Keratinocyte (primary cell): ENCODE measurements around the gene BRD1.

Experiments
- EZH2 ChIP-seq: IDR thresholded peaks from one replicate; pipeline ENCODE4 v1.6.1; 2012; ENCODE audit warnings: inconsistent platforms, mild to moderate bottlenecking, low read length, moderate library complexity
- TF ChIP-seq, protein P1 (sequence below), 3 experiments: IDR thresholded peaks in 1 of 3; conservative IDR thresholded peaks in 1 of 3; optimal IDR thresholded peaks in 1 of 3; 2 replicates in 2 of 3; 3 replicates in 1 of 3; pipeline versions ENCODE3 to v1.5.1; 2011; ENCODE audit warnings: low read length in 3 of 3, mild to moderate bottlenecking in 3 of 3, moderate library complexity in 2 of 3, control low read depth in 1 of 3, inconsistent platforms in 1 of 3; ENCODE audit not compliant: insufficient read depth in 2 of 3; ENCODE audit errors: extremely low read depth in 1 of 3

DNA sequence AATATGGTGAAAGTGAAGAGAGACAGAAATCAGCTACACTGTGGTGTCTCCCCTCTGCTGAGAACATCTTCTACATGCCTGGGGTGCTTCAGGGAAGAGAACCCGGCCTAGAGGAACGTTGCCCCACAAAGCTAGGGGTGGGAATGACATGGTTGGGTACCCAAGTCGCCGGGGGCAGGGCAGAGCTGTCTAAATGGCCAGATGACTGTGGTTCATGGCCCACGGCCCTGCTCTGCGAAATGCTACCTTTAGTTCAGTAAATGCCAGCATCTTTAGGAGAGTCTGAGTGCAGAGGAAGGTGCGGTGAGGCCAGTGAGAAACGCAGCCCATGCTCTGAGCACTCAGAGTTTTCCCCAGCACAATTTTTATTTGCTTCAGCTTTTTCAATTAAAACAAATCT, 12.8 kb downstream of the BRD1 start:
- TF ChIP-seq, protein P1, sequence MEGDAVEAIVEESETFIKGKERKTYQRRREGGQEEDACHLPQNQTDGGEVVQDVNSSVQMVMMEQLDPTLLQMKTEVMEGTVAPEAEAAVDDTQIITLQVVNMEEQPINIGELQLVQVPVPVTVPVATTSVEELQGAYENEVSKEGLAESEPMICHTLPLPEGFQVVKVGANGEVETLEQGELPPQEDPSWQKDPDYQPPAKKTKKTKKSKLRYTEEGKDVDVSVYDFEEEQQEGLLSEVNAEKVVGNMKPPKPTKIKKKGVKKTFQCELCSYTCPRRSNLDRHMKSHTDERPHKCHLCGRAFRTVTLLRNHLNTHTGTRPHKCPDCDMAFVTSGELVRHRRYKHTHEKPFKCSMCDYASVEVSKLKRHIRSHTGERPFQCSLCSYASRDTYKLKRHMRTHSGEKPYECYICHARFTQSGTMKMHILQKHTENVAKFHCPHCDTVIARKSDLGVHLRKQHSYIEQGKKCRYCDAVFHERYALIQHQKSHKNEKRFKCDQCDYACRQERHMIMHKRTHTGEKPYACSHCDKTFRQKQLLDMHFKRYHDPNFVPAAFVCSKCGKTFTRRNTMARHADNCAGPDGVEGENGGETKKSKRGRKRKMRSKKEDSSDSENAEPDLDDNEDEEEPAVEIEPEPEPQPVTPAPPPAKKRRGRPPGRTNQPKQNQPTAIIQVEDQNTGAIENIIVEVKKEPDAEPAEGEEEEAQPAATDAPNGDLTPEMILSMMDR (optimal IDR thresholded peaks at IDR 0.05 in 1 of 3, IDR thresholded peaks at IDR 0.05 in 1 of 3, conservative IDR thresholded peaks at IDR 0.05 in 1 of 3; ENCODE audit: extremely low read depth in 1 of 3, insufficient read depth in 2 of 3, low read length in 3 of 3): no peak
- TF ChIP-seq EZH2: no peak
